Ovary (tissue), 9 donors: ENCODE data around the gene ADK. TPM values are rescaled to one million over a fixed set of nuclear protein-coding genes. Genes with fewer than 3 reads are reported as not detected.

Experiments used
- DNase-seq, 5 donors: peaks; one replicate each; pipeline ENCODE4 v3.0.0-alpha.2; 2019 to 2020
- H3K27ac ChIP-seq, 2 donors: fragments of 200-600 bp; one replicate each; pipeline versions ENCODE4 v1.5.1 to v1.8.0; 2019 to 2022
- H3K27me3 ChIP-seq: fragments of 200-600 bp; one replicate; pipeline ENCODE4 v1.8.0; 2022
- H3K36me3 ChIP-seq: fragments of 200-600 bp; sonication (generic); one replicate; pipeline ENCODE4 v1.5.1; 2019
- H3K4me1 ChIP-seq: one replicate; pipeline ENCODE4 v1.8.1; 2013; ENCODE audit warnings: mild to moderate bottlenecking, moderate library complexity; ENCODE audit not compliant: insufficient read depth
- H3K4me3 ChIP-seq: fragments of 200-600 bp; sonication (generic); one replicate; pipeline ENCODE4 v1.5.1; 2017
- H3K9me3 ChIP-seq, 2 donors: fragments of 200-600 bp in 1 of 2; sonication (generic) in 1 of 2; one replicate each; pipeline versions ENCODE4 v1.5.1 to v1.8.1; 2013 to 2019; ENCODE audit warnings: mild to moderate bottlenecking in 1 of 2, moderate library complexity in 1 of 2
- CTCF ChIP-seq, 3 donors: fragments of 450-650 bp in 2 of 3; fragments of 200-600 bp in 1 of 3; IDR thresholded peaks; one replicate each; pipeline versions ENCODE4 v1.5.1 to v1.8.0; 2016 to 2022; ENCODE audit warnings: antibody characterized with exemption in 3 of 3, mild to moderate bottlenecking in 1 of 3
- EP300 ChIP-seq: sonication (generic); formaldehyde crosslinking; IDR thresholded peaks from one replicate; pipeline ENCODE4 v1.6.1; 2017; ENCODE audit warnings: antibody characterized with exemption
- POLR2A ChIP-seq: fragments of 450-650 bp; IDR thresholded peaks from one replicate; pipeline ENCODE4 v1.6.1; 2017; ENCODE audit warnings: antibody characterized with exemption, mild to moderate bottlenecking, moderate library complexity
- WGBS, 3 donors: extraction: QIAGEN DNeasy Blood & Tissue Kit in 1 of 3; methylation state at CpG; one replicate each; pipeline versions ENCODE4 v1.1.5 to v1.1.7; 2013 to 2017; 5-methylcytosine and 5-hydroxymethylcytosine counted together
- intact Hi-C, 4 donors: fragments of 100-400 bp; cut with DNase I; formaldehyde crosslinking; loops; one replicate each; pipeline versions ENCODE4 v1.11.0 to v1.15.1; 2022 to 2023
- polyA plus RNA-seq, 2 donors: library from polyadenylated mRNA; stranded (reverse); fragments of 200-250 nt in 1 of 2; fragments of 350-450 nt in 1 of 2; fragmentation: Illumina TruSeq in 1 of 2; extraction: RNeasy Lipid Tissue Mini Kit (QIAGEN cat#74804) in 1 of 2; gene quantifications; one replicate each; pipeline ENCODE4 v1.2.3, GENCODE V29; 2013 to 2014
- total RNA-seq, 7 donors: library from RNA; depleted of rRNA in 2 of 7; stranded (reverse); fragments of >200 nt in 2 of 7; fragmentation: NEBNext Ultra II Directional in 3 of 7; extraction: Animal tissue kit (Norgen Biotek cat#: 25700) in 3 of 7; gene quantifications; one replicate each; pipeline versions ENCODE4 v1.1.0 to v1.2.4, GENCODE V29; 2016 to 2023
- donor health status: DM: no; HTN: no; CAD: no; lungs with moderate emphysema.
- donor health status: DM: no; HTN: no; CAD: no.
- donor health status: Bipolar disorder and iron deficiency.
- donor health status: DM: yes; HTN: yes; CAD: no.
- donor health status: DM: no; HTN: no; CAD: no.
- donor health status: DM: yes; HTN: yes; CAD: no.

Gene ADK
- total and polyA plus RNA-seq, 9 donors = 9.4 to 20.4 (median 12.2) TPM

DNA sequence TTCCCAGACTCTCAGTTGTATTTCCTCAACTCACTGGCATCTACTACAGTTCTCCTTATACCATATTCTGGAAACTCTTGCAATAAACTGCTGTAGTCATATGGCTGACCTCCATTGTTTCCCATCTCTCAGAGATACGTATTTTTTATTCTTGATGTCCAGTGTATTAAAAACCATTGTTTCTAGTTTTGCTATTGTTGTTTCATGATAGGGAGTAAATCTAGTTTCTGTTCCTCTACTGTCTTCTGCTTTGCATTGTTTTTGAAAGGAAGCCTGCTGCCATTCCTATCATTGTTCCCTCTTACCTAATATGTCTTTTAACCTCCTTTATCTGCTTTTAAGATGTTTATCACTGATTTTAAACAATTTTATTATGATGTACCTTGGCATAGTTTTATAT lies 255.0 kb downstream of the ADK start:
- no peaks in the 10 kb centered on the region for H3K9me3 ChIP-seq
- WGBS, 3 donors = 81 to 85% (median 83%) methylated on average over 1 of the region's 1 CpG
- H3K4me1 ChIP-seq = no peaks in the 10 kb centered on the region
- H3K36me3 ChIP-seq = no peaks in the 10 kb centered on the region
- H3K27ac ChIP-seq = no peak overlapping the region
- H3K4me3 ChIP-seq = no peak overlapping the region
- intact Hi-C loops = no loop called here
- no peaks in the 10 kb centered on the region for H3K27me3 ChIP-seq
- TF ChIP-seq POLR2A (no peak), CTCF (IDR thresholded peaks at IDR 0.05) (no peak), EP300 (no peak)
- DNase-seq = no peak

DNA sequence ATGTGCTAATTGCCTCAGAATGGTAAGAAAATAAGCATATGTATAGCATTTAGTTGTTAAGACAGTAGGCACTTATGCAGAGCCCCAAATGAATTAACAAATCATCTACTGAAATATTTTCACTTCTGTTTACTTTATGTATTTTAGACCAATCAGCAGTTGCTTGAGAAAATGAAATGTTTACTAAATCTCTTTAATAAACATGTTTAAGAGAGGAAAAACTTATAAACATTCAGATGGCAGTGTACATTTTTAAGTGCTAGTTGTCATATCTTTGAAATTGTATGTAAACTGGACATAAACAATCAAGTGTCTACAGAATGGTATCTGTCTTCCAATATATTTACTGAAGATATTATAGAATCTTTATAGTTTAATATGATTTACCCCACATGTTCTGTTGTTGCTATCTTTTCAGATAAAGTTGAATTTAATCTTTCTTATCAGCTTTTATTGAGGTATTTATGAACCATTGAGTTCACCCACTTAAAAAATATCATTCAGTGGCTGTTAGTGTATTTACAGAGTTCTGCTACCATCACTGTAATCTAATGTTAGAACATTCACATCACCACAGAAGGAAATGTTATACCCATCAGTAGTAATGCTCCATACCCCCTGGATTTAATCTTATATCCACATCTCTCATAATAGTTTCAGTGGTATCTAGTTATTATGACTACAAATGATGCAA lies 264.3 kb downstream of the ADK start:
- Histone ChIP-seq H3K36me3 (no peaks in the 10 kb centered on the region), H3K4me3 (no peak overlapping the region), H3K4me1 (no peaks in the 10 kb centered on the region), H3K27ac (no peak overlapping the region), H3K9me3 (no peaks in the 10 kb centered on the region), H3K27me3 (no peaks in the 10 kb centered on the region)
- no peak for TF ChIP-seq POLR2A
- TF ChIP-seq EP300 = no peak
- no peak for DNase-seq
- intact Hi-C loops = no loop called here

DNA sequence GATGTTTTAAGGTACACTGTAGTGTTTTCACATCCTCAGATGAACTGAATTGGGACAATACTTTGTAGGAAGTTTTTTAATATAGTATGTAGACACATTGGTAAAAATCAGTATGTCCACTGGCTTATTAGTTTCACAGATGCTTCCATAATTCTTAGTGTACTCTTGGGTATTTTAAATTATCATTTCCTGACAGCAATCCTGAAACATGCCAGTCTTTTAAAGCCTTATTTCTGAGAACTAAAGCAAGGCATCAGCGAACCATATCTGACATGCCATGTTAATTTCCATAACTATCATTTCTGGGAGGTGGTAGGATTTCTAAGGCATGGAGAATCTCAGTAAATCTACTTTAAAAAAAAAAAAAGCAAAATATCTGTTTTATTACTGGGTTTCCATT lies 266.4 kb downstream of the ADK start:
- intact Hi-C loops = no loop called here
- Histone ChIP-seq H3K27ac (no peak overlapping the region), H3K9me3 (no peaks in the 10 kb centered on the region), H3K36me3 (no peaks in the 10 kb centered on the region), H3K4me1 (no peaks in the 10 kb centered on the region), H3K27me3 (no peaks in the 10 kb centered on the region), H3K4me3 (no peak overlapping the region)
- DNase-seq = no peak
- WGBS, 3 donors = 80 to 91% (median 85%) methylated on average over 1 of the region's 1 CpG
- TF ChIP-seq POLR2A = no peak
- TF ChIP-seq EP300 = no peak
- TF ChIP-seq CTCF (IDR thresholded peaks at IDR 0.05) = no peak

DNA sequence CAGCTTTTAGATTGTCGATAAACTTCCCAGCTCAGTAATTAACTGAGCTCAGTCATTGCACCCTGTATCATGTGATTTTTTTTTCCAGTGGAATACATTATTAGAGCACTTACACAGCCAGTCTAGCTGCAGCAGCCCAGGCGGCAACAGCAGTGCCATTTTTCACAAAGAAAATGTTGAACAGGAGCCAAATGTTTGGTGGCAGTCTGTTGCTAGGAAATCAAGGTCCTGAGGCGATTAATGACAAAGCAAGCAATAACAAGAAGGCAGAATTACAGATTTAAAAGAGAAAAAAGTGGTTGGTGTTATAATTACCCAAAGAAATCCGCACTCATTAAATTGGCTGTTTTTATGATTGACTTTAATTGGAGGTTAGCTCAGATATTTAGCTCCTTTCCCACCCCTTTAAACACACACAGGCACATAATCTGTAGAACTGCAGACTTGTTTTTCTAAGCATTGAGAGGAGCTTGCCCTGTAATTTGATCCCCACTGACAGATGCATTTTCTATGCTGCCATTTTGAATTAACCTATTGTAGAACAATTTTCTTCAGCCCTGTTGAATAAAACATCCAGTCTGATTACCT lies 267.4 kb downstream of the ADK start:
- DNase-seq = no peak
- no peak overlapping the region for H3K4me3 ChIP-seq
- H3K36me3 ChIP-seq = no peaks in the 10 kb centered on the region
- no peaks in the 10 kb centered on the region for H3K27me3 ChIP-seq
- H3K27ac ChIP-seq = no peak overlapping the region
- no peaks in the 10 kb centered on the region for H3K9me3 ChIP-seq
- intact Hi-C loops = no loop called here
- WGBS, 3 donors = 82 to 84% (median 83%) methylated on average over 4 of the region's 4 CpGs
- H3K4me1 ChIP-seq = no peaks in the 10 kb centered on the region
- no peak for TF ChIP-seq EP300
- no peak for TF ChIP-seq CTCF (IDR thresholded peaks at IDR 0.05)
- TF ChIP-seq POLR2A = no peak

DNA sequence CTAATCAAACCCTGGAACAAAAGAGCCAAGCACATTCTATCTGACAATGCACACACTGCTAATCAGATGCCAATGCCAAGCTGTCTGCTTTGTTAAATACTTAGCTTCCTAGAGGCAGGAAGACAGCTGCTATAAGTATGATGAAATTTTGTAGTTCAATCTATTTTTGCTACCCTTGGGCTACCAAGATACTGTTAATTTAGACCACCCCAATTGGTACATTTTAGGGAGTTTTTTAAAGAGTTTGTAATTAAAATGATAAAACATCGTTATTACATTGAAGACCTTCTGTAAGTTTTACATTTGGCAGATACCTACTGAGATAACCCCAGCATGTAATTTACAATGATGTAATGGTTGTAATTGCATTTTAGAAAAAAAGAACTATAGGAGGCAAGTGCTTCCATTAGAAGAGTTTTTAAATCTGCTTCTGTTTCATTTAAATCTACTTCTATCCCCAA lies 268.5 kb downstream of the ADK start:
- Histone ChIP-seq H3K9me3 (no peaks in the 10 kb centered on the region), H3K27ac (no peak overlapping the region), H3K4me1 (no peaks in the 10 kb centered on the region), H3K27me3 (no peaks in the 10 kb centered on the region), H3K4me3 (no peak overlapping the region), H3K36me3 (no peaks in the 10 kb centered on the region)
- intact Hi-C loops = no loop called here
- no peak for DNase-seq
- whole genome bisulfite sequencing, 3 donors = 61 to 73% (median 71%) methylated on average over 1 of the region's 1 CpG
- TF ChIP-seq CTCF (IDR thresholded peaks at IDR 0.05) = no peak
- no peak for TF ChIP-seq POLR2A
- no peak for TF ChIP-seq EP300
